Measurements from ENCODE around the gene TRAPPC13. TPM values are rescaled to one million over a fixed set of nuclear protein-coding genes. Genes with fewer than 3 reads are reported as not detected.
"Not testable (repeated sequence)": the region's sequence is repeated elsewhere in the genome, so short reads cannot be mapped to it uniquely, and the experiment has no call there.

Gene TRAPPC13
- polyA plus RNA-seq (2012; ENCODE audit: insufficient read depth, insufficient read length, low read depth): 17.1 TPM

- TF ChIP-seq CTCF (IDR thresholded peaks at IDR 0.05; ENCODE audit: low read depth, low read length): no peak; the same call in 1 of the 2 replicates
- no peaks in the 10 kb centered on the region for H3K27me3 ChIP-seq
- peak within 1 kb of the TSS; percentile 78 for H3K4me3 ChIP-seq (ENCODE audit: low read depth, low read length)
- peaks cover 7% of the 10 kb centered on the region; the same call in 1 of the 2 replicates for H3K36me3 ChIP-seq
- H3K9me3 ChIP-seq: no peaks in the 10 kb centered on the region
- peak; percentile 81 for DNase-seq
- H3K4me1 ChIP-seq: no peaks in the 10 kb centered on the region
Measured at GRCh38 chr5:65624571-65625555, at the start of gene TRAPPC13, which contains the start of gene SHLD3. Gene TRAPPC13 (plus strand): TSS chr5:65625027. CDS start chr5:65625061, 34 bp downstream. Gene SHLD3 (plus strand): TSS chr5:65625027. CDS start chr5:65629588, 4,561 bp downstream.

- Histone ChIP-seq H3K36me3 (peaks cover 47% of the 10 kb centered on the region), H3K27me3 (no peaks in the 10 kb centered on the region), H3K4me1 (no peaks in the 10 kb centered on the region), H3K9me3 (no peaks in the 10 kb centered on the region), H3K4me3 (ENCODE audit: low read depth, low read length) (no peak overlapping the region)
- no peak for DNase-seq
- TF ChIP-seq CTCF (IDR thresholded peaks at IDR 0.05; ENCODE audit: low read depth, low read length): no peak
Measured at GRCh38 chr5:65577141-65577540, 47.7 kb upstream of the TRAPPC13 start.

GRCh38 chr5:65588694-65589093 is 36.1 kb upstream of the TRAPPC13 start:
- Histone ChIP-seq H3K9me3 (no peaks in the 10 kb centered on the region), H3K36me3 (peaks cover 45% of the 10 kb centered on the region), H3K4me3 (ENCODE audit: low read depth, low read length) (no peak overlapping the region), H3K4me1 (no peaks in the 10 kb centered on the region), H3K27me3 (no peaks in the 10 kb centered on the region)
- DNase-seq: no peak
- no peak; the same call in 1 of the 2 replicates for TF ChIP-seq CTCF (IDR thresholded peaks at IDR 0.05; ENCODE audit: low read depth, low read length)

GRCh38 chr5:65601761-65602160 is 23.1 kb upstream of the TRAPPC13 start:
- DNase-seq; H3K4me1 ChIP-seq; H3K4me3 ChIP-seq (ENCODE audit: low read depth, low read length); H3K9me3 ChIP-seq; H3K27me3 ChIP-seq: not testable (repeated sequence)
- peaks cover 28% of the 10 kb centered on the region for H3K36me3 ChIP-seq

- TF ChIP-seq CTCF (IDR thresholded peaks at IDR 0.05; ENCODE audit: low read depth, low read length): no peak
- no peak for DNase-seq
- Histone ChIP-seq H3K36me3 (peaks cover 42% of the 10 kb centered on the region), H3K27me3 (no peaks in the 10 kb centered on the region), H3K4me3 (ENCODE audit: low read depth, low read length) (no peak overlapping the region), H3K4me1 (no peaks in the 10 kb centered on the region), H3K9me3 (no peaks in the 10 kb centered on the region)
Measured at GRCh38 chr5:65611524-65611923, 13.3 kb upstream of the TRAPPC13 start.

DNA sequence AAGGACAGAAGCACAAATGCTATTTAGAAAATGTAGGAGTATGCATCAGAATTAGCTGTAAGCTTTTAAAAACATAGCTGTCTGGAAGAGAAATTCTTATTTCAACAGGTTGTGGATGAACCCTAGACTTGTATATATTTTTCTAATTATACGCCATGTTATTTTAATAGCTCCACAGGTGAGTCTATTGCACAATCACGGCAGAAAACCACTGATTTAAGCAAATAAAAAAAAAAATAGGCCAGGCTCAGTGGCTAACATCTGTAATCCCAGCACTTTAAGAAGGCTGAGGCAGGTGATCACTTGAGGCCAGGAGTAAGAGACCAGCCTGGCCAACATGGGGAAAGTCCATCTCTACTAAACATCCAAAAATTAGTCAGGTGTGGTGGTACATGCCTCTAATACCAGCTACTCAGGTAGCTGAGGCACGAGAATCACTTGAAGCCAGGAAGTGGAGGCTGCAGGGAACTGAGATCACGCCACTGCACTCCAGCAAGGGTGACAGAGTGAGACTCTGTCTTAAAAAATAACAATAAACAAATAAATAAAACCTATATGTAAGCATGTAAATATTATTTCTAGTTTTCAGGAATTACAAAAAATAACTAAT is 12.4 kb upstream of the TRAPPC13 start:
- H3K4me3 ChIP-seq (ENCODE audit: low read depth, low read length): no peak overlapping the region
- no peaks in the 10 kb centered on the region for H3K4me1 ChIP-seq
- no peak for TF ChIP-seq CTCF (IDR thresholded peaks at IDR 0.05; ENCODE audit: low read depth, low read length)
- no peaks in the 10 kb centered on the region for H3K27me3 ChIP-seq
- H3K9me3 ChIP-seq: no peaks in the 10 kb centered on the region
- peaks cover 44% of the 10 kb centered on the region for H3K36me3 ChIP-seq
- no peak for DNase-seq

Data from BE2C (cell line).